PC-3 (cell line): ENCODE results near the gene KRT79. TPM values are rescaled to one million over a fixed set of nuclear protein-coding genes. Genes with fewer than 3 reads are reported as not detected.

Experiments
- ATAC-seq: fragments of 200-7000 bp; cut with Tn5 transposase; 2 replicates; pipeline ENCODE4 v1.9.1; 2020; ENCODE audit warnings: mild to moderate bottlenecking, moderate library complexity
- BruUV-seq: library from RNA; stranded (reverse); fragments of 400-500 nt; replicated peaks from 2 replicates; lab custom pipeline; 2021; lab: Mats Ljungman, UMichigan
- CTCF ChIA-PET: fragments of 300-600 bp; sonication (Branson Sonifier 250); formaldehyde crosslinking; loops from one replicate; lab custom pipeline; 2022; ENCODE audit warnings: antibody characterized with exemption; lab: Charles Lee
- POLR2A ChIA-PET: fragments of 300-600 bp; sonication (Branson Sonifier 250); formaldehyde crosslinking; loops from one replicate; lab custom pipeline; 2022; ENCODE audit warnings: antibody characterized with exemption; ENCODE audit not compliant: unreplicated experiment; lab: Charles Lee
- DNase-seq: peaks from one replicate; pipeline ENCODE4 v3.0.0-alpha.2; 2015
- H2AFZ ChIP-seq: fragments of 300-600 bp; sonication (generic); 2 replicates; pipeline ENCODE4 v1.6.0; 2016; ENCODE audit warnings: antibody characterized with exemption, low read length
- H3F3A ChIP-seq: fragments of 300-600 bp; sonication (generic); one replicate; pipeline ENCODE4 v1.6.0; 2017; ENCODE audit warnings: antibody characterized with exemption, low read length, control low read depth, mild to moderate bottlenecking; ENCODE audit not compliant: unreplicated experiment
- H3K27ac ChIP-seq: fragments of 300-600 bp; sonication (generic); 2 replicates; pipeline ENCODE4 v1.5.1; 2016; ENCODE audit warnings: mild to moderate bottlenecking, low read length
- H3K27me3 ChIP-seq: fragments of 300-600 bp; sonication (generic); 2 replicates; pipeline ENCODE4 v1.6.1; 2016; ENCODE audit warnings: low read length, mixed read lengths
- H3K36me3 ChIP-seq: fragments of 300-600 bp; sonication (generic); 2 replicates; pipeline ENCODE4 v1.6.1; 2016; ENCODE audit warnings: low read depth, mixed run types, low read length, mixed read lengths
- H3K4me1 ChIP-seq: fragments of 300-600 bp; sonication (generic); 2 replicates; pipeline ENCODE4 v1.5.1; 2016; ENCODE audit warnings: low read length; ENCODE audit not compliant: insufficient read depth
- H3K4me2 ChIP-seq: fragments of 300-600 bp; sonication (generic); 2 replicates; pipeline ENCODE4 v1.6.0; 2016; ENCODE audit warnings: low read length
- H3K4me3 ChIP-seq: fragments of 300-600 bp; sonication (generic); 2 replicates; pipeline ENCODE4 v1.5.1; 2016; ENCODE audit warnings: mild to moderate bottlenecking, low read length, mixed read lengths
- H3K79me2 ChIP-seq: fragments of 300-600 bp; sonication (generic); 2 replicates; pipeline ENCODE4 v1.6.1; 2017; ENCODE audit warnings: low read length, mixed read lengths
- H3K9ac ChIP-seq: fragments of 300-600 bp; sonication (generic); 2 replicates; pipeline ENCODE4 v1.6.0; 2016; ENCODE audit warnings: mild to moderate bottlenecking, low read length
- H3K9me2 ChIP-seq: fragments of 300-600 bp; sonication (generic); replicated peaks from 2 replicates; pipeline ENCODE4 v1.6.1; 2016; ENCODE audit warnings: mixed run types, low read length, mixed read lengths
- H3K9me3 ChIP-seq: fragments of 300-600 bp; sonication (generic); 2 replicates; pipeline ENCODE4 v1.6.1; 2016; ENCODE audit warnings: low read length, mixed read lengths
- H4K20me1 ChIP-seq: fragments of 300-600 bp; sonication (generic); 2 replicates; pipeline ENCODE4 v1.6.1; 2016; ENCODE audit warnings: low read length, mixed read lengths
- EZH2 ChIP-seq: fragments of 300-600 bp; sonication (generic); IDR thresholded peaks from one replicate; pipeline ENCODE4 v1.6.1; 2017; ENCODE audit warnings: antibody characterized with exemption, mild to moderate bottlenecking, low read length; ENCODE audit not compliant: unreplicated experiment
- EZH2phosphoT487 ChIP-seq: fragments of 300-600 bp; sonication (generic); IDR thresholded peaks from 2 replicates; pipeline ENCODE4 v1.6.1; 2018; ENCODE audit warnings: mild to moderate bottlenecking, antibody characterized with exemption, low read length, borderline replicate concordance
- intact Hi-C: fragments of 100-400 bp; cut with micrococcal nuclease; formaldehyde crosslinking; loops from 2 replicates; pipeline ENCODE4 v1.9.0; 2023
- total RNA-seq: library from RNA; depleted of rRNA; stranded (reverse); fragments of >200 nt; gene quantifications from 2 replicates; pipeline ENCODE4 v1.2.3, GENCODE V29; 2014
- TF ChIP-seq, protein P1 (sequence below): fragments of 300-600 bp; sonication (generic); conservative IDR thresholded peaks from 2 replicates; pipeline ENCODE4 v1.5.1; 2017; ENCODE audit warnings: antibody characterized with exemption, low read depth, mild to moderate bottlenecking, low read length

Gene KRT79
- total RNA-seq, 1 experiment from 2014 or later: not detected

DNA sequence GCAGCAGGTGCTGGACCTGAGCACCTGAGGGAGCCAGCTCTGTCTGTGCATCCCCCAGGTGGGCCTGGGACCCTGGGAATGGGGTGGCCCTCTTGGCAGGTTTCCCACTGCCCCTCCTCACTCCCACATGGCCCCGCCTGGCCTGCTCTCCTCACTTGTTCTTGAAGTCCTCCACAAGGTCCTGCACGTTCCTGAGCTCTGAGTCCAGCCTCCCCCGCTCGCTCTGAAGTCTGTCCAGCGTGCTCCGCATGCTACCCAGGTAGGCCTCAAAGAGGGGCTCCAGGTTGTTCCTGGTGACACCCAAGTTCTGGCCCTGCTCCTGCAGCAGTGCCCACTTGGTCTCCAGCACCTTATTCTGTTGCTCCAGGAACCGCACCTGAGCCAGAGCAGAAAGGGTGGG, 2.9 kb downstream of the KRT79 start:
- H3K79me2 ChIP-seq: no peaks in the 10 kb centered on the region
- no peaks in the 10 kb centered on the region for H3F3A ChIP-seq
- DNase-seq (no peak), ATAC-seq (no peak)
- no peaks in the 10 kb centered on the region for H3K9me3 ChIP-seq
- ChIA-PET POLR2A (interaction anchor here (0.7 kb wide), 1 partner anchor 256 kb away, joined by 4 read pairs; no protein-coding TSS in a partner anchor), CTCF (no interaction called here)
- BruUV-seq: no TSS peak
- no peaks in the 10 kb centered on the region for H3K9me2 ChIP-seq
- no peak overlapping the region for H3K27ac ChIP-seq
- no peak for TF ChIP-seq EZH2
- TF ChIP-seq EZH2phosphoT487: no peak
- TF ChIP-seq, protein P1, sequence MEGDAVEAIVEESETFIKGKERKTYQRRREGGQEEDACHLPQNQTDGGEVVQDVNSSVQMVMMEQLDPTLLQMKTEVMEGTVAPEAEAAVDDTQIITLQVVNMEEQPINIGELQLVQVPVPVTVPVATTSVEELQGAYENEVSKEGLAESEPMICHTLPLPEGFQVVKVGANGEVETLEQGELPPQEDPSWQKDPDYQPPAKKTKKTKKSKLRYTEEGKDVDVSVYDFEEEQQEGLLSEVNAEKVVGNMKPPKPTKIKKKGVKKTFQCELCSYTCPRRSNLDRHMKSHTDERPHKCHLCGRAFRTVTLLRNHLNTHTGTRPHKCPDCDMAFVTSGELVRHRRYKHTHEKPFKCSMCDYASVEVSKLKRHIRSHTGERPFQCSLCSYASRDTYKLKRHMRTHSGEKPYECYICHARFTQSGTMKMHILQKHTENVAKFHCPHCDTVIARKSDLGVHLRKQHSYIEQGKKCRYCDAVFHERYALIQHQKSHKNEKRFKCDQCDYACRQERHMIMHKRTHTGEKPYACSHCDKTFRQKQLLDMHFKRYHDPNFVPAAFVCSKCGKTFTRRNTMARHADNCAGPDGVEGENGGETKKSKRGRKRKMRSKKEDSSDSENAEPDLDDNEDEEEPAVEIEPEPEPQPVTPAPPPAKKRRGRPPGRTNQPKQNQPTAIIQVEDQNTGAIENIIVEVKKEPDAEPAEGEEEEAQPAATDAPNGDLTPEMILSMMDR: no peak
- intact Hi-C loops: no loop called here
- no peak overlapping the region for H2AFZ ChIP-seq
- no peak overlapping the region for H3K4me3 ChIP-seq
- peaks cover 9% of the 10 kb centered on the region for H3K4me1 ChIP-seq
- H3K36me3 ChIP-seq: no peaks in the 10 kb centered on the region
- H3K4me2 ChIP-seq: no peak overlapping the region
- no peaks in the 10 kb centered on the region for H4K20me1 ChIP-seq
- H3K27me3 ChIP-seq: no peaks in the 10 kb centered on the region
- no peak overlapping the region for H3K9ac ChIP-seq

- no TSS peak for BruUV-seq
- Histone ChIP-seq H3K36me3 (no peaks in the 10 kb centered on the region), H3K27ac (no peak overlapping the region), H3K9ac (no peak overlapping the region), H3K4me3 (no peak overlapping the region), H3K27me3 (no peaks in the 10 kb centered on the region), H2AFZ (no peak overlapping the region), H3K9me3 (no peaks in the 10 kb centered on the region), H4K20me1 (no peaks in the 10 kb centered on the region), H3F3A (no peaks in the 10 kb centered on the region), H3K79me2 (no peaks in the 10 kb centered on the region), H3K9me2 (no peaks in the 10 kb centered on the region), H3K4me2 (no peak overlapping the region), H3K4me1 (no peaks in the 10 kb centered on the region)
- TF ChIP-seq, protein P1: no peak
- TF ChIP-seq EZH2 (no peak), EZH2phosphoT487 (no peak)
- ChIA-PET CTCF (no interaction called here), POLR2A (interaction anchor here (0.7 kb wide), 1 partner anchor 119 kb away, joined by 5 read pairs; the partner anchor contains the start of gene KRT18)
- DNase-seq (no peak), ATAC-seq (no peak)
- intact Hi-C loops: no loop called here
Observed at GRCh38 chr12:52829986-52830770, 3.9 kb downstream of the KRT79 start.

DNA sequence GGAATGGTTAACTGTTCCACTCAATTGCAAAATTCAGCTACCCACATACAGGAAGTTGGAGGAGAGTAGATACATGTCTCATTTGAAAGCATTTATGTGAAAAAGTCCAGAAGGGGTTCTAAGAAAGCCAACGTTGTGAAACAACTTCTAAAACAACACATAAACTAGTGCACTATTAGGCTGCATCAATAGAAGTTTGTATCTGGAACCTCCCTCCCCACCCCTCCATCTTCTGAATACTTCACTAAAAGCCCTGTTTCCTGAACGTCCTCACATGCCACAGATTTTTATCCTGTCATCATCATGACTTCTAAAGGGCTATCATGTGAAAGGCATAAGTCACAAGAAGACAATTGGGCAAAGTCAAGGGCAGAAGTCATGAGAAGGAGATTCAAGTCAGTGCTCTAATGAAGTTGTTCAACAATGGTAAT, 5.5 kb downstream of the KRT79 start:
- H4K20me1 ChIP-seq: no peaks in the 10 kb centered on the region
- no peak overlapping the region for H3K4me3 ChIP-seq
- H3K4me1 ChIP-seq: no peaks in the 10 kb centered on the region
- no peaks in the 10 kb centered on the region for H3K27me3 ChIP-seq
- no TSS peak for BruUV-seq
- H3K36me3 ChIP-seq: no peaks in the 10 kb centered on the region
- H3K4me2 ChIP-seq: no peak overlapping the region
- no peak for ATAC-seq
- no peak for DNase-seq
- H3K9ac ChIP-seq: no peak overlapping the region
- no peaks in the 10 kb centered on the region for H3K79me2 ChIP-seq
- intact Hi-C loops: no loop called here
- no peaks in the 10 kb centered on the region for H3K9me2 ChIP-seq
- TF ChIP-seq EZH2phosphoT487 (no peak), EZH2 (no peak)
- TF ChIP-seq, protein P1: no peak
- ChIA-PET CTCF (no interaction called here), POLR2A (no interaction called here)
- H3F3A ChIP-seq: no peaks in the 10 kb centered on the region
- H3K27ac ChIP-seq: no peak overlapping the region
- H3K9me3 ChIP-seq: no peaks in the 10 kb centered on the region
- no peak overlapping the region for H2AFZ ChIP-seq
